Endothelial cell of umbilical vein (primary cell): ENCODE data around the gene MOB2.

Experiments used
- EZH2 ChIP-seq: IDR thresholded peaks from 2 replicates; pipeline ENCODE4 v1.6.1; 2012; ENCODE audit warnings: borderline replicate concordance, low read depth, mild to moderate bottlenecking, moderate library complexity, low read length, inconsistent platforms; ENCODE audit not compliant: severe bottlenecking
- POLR2AphosphoS5 ChIP-seq: IDR thresholded peaks from 2 replicates; pipeline ENCODE4 v1.6.1; 2012; ENCODE audit warnings: low read depth, mild to moderate bottlenecking, control low read depth, low read length, moderate library complexity; ENCODE audit not compliant: insufficient read depth

DNA sequence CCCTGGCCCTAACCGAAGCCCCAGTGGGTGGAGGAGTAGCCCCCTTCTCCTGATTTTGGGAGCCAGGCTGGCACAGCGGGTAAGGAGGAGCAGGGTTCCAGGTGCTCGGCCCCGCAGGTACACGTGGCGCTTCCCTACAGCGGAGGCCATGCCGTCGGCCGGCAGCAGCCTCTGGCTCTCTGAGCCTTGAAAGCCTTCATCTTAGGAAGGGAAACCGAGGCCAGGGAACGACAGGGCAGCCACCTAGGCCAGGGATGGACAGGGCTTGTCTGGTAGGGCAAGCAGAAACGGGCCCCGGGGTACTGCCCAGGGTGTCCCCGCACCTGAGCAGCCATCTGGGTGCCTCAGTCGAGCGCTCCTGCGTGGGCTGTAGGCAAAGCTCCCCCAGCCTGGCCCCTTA is 28.7 kb downstream of the MOB2 start:
- TF ChIP-seq EZH2 (no peak), POLR2AphosphoS5 (no peak)
